ENCODE measurements around the gene DAD1. TPM values are rescaled to one million over a fixed set of nuclear protein-coding genes. Genes with fewer than 3 reads are reported as not detected.

Gene DAD1
- total RNA-seq, 2 donors from 2014 or later: 91.3 to 104 TPM

DNA sequence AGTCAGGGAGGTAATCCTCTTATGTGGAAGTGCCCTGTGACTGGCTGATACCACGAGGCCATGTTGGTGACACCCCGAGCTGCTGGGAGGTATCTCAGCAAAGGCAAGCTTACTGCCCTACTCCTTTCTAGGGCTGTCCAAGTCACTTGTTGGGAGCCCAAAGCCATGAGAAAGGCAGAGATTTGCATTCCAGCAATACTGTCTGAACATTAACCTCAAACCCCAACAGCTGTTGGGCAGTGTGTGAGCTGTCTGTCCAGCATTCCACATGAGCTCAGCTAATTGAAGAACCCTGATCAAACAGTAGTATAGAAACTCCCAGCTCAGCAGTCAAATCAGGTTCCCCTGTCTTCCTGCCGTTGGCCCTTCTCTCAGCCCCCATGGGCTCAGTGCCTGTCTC is 18.3 kb upstream of the DAD1 start:
- intact Hi-C loops (cut with DNase I): no loop called here
- TF ChIP-seq CTCF (IDR thresholded peaks at IDR 0.05) (no peak), POLR2A (IDR thresholded peaks at IDR 0.05) (no peak)
- H3K27ac ChIP-seq: no peak overlapping the region
- H3K4me1 ChIP-seq: no peaks in the 10 kb centered on the region
- no peak overlapping the region for H3K4me3 ChIP-seq
- H3K9me3 ChIP-seq: no peaks in the 10 kb centered on the region
- no peaks in the 10 kb centered on the region for H3K27me3 ChIP-seq
- ATAC-seq (no peak), DNase-seq (no peak)
- H3K36me3 ChIP-seq (replicated peaks in 1 of 2; ENCODE audit: insufficient read depth in 1 of 2, low read depth in 2 of 2): peaks cover 37 to 47% of the 10 kb centered on the region in 2 donors
- 53 to 72% methylated on average over 1 to 3 of the region's 3 CpGs for WGBS, 2 donors

DNA sequence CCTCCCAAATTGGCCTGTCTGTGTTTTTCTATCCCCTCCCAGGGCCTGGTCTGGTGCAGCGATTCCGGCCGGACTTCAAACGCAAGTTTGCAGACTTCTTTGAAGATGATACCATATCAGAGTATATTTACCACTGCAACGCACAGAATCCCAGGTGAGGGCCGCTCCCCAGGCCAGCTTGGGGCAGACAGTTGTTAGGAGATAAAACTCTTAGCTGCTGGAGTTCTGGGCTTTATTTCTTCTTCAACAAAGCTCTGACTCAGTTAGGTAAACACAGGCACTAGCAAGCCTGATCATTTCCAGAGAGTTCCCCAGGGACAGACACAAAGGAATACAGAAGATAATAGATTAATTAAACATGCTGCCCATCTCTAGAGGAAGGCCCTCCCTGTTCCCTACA is 17.4 kb upstream of the DAD1 start:
- Histone ChIP-seq H3K4me3 (no peak overlapping the region), H3K9me3 (no peaks in the 10 kb centered on the region), H3K27me3 (no peaks in the 10 kb centered on the region), H3K27ac (no peak overlapping the region), H3K36me3 (replicated peaks in 1 of 2; ENCODE audit: insufficient read depth in 1 of 2, low read depth in 2 of 2) (peaks cover 36 to 45% of the 10 kb centered on the region in 2 donors), H3K4me1 (no peaks in the 10 kb centered on the region)
- ATAC-seq (no peak), DNase-seq (no peak)
- WGBS, 2 donors: 84 to 87% methylated on average over 6 of the region's 6 CpGs
- TF ChIP-seq POLR2A (IDR thresholded peaks at IDR 0.05) (no peak), CTCF (IDR thresholded peaks at IDR 0.05) (no peak)
- intact Hi-C loops (cut with DNase I): no loop called here

- Histone ChIP-seq H3K27ac (no peak overlapping the region), H3K4me3 (no peak overlapping the region), H3K4me1 (peaks cover 15% of the 10 kb centered on the region), H3K36me3 (replicated peaks in 1 of 2; ENCODE audit: insufficient read depth in 1 of 2, low read depth in 2 of 2) (peaks cover 13 to 23% of the 10 kb centered on the region in 2 donors), H3K27me3 (no peaks in the 10 kb centered on the region), H3K9me3 (no peaks in the 10 kb centered on the region)
- ATAC-seq: no peak
- intact Hi-C loops (cut with DNase I): no loop called here
- TF ChIP-seq CTCF (IDR thresholded peaks at IDR 0.05) (no peak), POLR2A (IDR thresholded peaks at IDR 0.05) (no peak)
- DNase-seq: no peak
These were observed 13.8 kb upstream of the DAD1 start for GRCh38 chr14:22602862-22603261.

DNA sequence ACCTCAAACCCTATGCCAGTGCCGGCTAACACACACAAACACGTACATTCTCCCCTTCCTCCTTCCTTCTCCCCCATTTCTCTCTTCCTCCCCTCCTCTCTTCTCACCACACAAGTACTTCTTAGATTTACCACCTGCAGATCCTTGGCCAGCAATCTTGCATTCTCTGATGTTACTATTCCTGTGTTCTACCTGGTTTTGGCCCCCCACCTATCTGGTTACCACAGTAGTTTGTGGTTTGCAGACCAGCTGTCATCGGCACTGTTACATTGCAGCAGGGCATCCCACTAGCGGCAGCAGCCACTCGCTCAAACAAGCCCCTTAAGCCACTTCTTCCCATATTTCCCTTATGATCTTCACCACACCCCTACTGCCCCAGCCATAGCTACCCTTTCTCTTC is 13.0 kb upstream of the DAD1 start:
- no peaks in the 10 kb centered on the region for H3K9me3 ChIP-seq
- H3K36me3 ChIP-seq (replicated peaks in 1 of 2; ENCODE audit: insufficient read depth in 1 of 2, low read depth in 2 of 2): peaks cover 13 to 14% of the 10 kb centered on the region in 2 donors
- DNase-seq (no peak), ATAC-seq (no peak)
- H3K4me1 ChIP-seq: peaks cover 21% of the 10 kb centered on the region
- H3K4me3 ChIP-seq: no peak overlapping the region
- no peaks in the 10 kb centered on the region for H3K27me3 ChIP-seq
- TF ChIP-seq CTCF (IDR thresholded peaks at IDR 0.05) (no peak), POLR2A (IDR thresholded peaks at IDR 0.05) (no peak)
- intact Hi-C loops (cut with DNase I): no loop called here
- WGBS, 2 donors: 77 to 99% methylated on average over 5 of the region's 5 CpGs
- H3K27ac ChIP-seq: no peak overlapping the region

- Histone ChIP-seq H3K27ac (no peak overlapping the region), H3K4me3 (no peak overlapping the region), H3K4me1 (peaks cover 21% of the 10 kb centered on the region), H3K27me3 (no peaks in the 10 kb centered on the region), H3K9me3 (no peaks in the 10 kb centered on the region), H3K36me3 (replicated peaks in 1 of 2; ENCODE audit: insufficient read depth in 1 of 2, low read depth in 2 of 2) (peaks cover 12 to 13% of the 10 kb centered on the region in 2 donors)
- DNase-seq (no peak), ATAC-seq (no peak)
- WGBS, 2 donors: 81 to 96% methylated on average over 2 of the region's 2 CpGs
- TF ChIP-seq CTCF (IDR thresholded peaks at IDR 0.05) (no peak), POLR2A (IDR thresholded peaks at IDR 0.05) (no peak)
- intact Hi-C loops (cut with DNase I): no loop called here
These were observed 12.4 kb upstream of the DAD1 start for GRCh38 chr14:22601456-22601855.
